HG03175 (cell line): ENCODE results near the gene RASD1.
"Not testable (repeated sequence)": the region's sequence is repeated elsewhere in the genome, so short reads cannot be mapped to it uniquely, and the experiment has no call there.

Experiments
- ATAC-seq: cut with Tn5 transposase; IDR thresholded peaks from one replicate; pipeline ENCODE4 v1.9.1; 2021; ENCODE audit warnings: mild to moderate bottlenecking, moderate library complexity; ENCODE audit not compliant: unreplicated experiment

RASD1 gene

DNA sequence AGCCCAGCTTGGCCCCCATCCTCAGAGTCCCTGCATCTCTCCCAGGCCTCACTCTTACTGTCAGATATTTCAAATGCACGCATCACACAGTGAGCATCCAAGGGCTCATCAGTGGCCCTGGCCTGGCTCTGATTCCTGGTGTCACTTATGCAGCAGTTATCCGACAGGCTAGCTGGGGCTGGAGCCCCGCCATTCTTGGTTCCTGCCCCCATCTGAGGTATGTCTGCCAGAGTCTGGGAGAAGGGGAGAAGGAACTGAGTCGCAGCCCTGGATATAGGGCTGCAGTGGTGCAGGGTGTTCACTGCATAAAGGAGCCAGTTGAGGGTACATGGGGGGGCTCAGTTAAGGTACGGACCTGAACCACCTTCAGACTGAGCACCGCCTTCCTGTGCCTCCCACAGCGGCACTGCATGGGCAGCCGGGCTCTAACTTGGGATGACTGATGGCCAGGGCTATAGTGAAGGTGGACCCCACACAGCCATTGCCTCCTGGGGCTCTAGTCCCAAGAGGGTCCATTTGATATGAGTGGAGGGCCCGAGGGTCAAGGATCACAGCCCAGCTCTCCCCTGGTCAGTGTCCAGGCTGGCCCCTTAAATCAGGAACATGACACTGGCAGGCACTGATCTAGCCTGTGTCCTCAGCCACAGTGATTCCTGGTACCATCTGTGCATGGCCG, 1.8 kb upstream of the RASD1 start:
- ATAC-seq = no peak

DNA sequence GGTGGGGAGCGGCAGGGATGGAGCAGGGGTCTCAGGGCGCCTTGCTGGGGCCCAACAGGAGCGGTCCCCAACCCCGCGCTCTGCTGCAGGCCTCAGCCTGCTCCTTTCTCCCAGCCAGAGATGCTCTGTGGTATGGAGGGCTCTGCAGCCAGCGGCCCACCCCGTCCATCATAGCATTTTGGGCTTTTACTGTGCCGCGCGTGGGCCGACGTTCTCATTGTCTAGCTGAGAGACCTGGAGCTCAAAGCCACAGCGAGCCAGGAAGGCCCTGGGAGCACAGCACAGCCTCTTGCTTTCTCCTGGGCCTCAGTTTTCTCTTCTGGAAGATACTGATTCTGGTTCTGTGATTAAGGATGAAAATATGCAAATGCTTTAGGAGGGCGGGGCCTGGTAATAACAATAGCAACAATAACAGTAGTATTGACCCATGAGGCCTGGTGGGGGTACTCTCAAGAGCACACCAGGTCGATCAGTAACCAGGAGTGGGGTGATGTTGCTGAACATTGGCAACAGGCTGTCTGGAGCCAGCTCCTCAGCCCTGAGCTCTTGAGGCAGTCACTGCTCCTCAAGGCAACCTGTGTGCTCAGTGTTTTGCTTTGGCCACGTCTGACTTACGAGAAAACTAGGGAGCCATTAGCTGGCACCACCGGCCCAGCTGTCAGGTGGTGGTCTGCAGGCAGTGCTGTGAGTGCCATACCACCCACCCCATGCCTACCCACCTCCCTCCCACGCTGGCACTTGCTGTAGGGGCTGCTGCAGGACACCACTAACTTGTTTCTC, 1.1 kb upstream of the RASD1 start:
- ATAC-seq = no peak

DNA sequence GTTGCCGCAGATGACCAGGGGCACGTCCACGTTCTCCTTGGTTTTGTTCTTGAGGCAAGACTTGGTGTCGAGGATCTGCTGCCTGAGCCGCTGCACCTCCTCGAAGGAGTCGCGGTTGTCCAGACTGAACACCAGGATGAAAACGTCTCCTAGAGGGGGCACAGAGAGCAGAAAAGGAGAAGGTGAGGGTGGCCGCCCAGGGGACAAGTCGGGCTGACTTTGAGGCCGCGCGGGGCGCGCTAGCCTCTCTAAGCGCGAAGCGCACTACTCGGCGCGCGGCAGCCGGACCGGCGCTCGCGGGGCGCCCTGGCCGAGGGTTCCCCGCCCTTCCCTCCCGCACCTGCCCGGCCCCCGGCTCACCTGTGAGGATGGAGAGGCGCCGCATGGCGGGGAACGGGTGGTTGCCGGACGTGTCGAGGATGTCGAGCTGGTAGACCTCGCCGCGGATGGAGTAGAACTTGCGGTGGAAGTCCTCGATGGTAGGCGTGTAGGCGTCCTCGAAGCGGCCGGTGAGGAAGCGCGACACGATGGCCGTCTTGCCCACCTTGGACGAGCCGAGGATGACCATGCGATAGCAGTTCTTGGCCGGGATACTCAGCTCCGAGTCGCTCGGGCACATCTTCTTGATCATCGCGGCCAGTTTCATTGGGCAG, 533 bp downstream of the RASD1 start:
- ATAC-seq = no peak

DNA sequence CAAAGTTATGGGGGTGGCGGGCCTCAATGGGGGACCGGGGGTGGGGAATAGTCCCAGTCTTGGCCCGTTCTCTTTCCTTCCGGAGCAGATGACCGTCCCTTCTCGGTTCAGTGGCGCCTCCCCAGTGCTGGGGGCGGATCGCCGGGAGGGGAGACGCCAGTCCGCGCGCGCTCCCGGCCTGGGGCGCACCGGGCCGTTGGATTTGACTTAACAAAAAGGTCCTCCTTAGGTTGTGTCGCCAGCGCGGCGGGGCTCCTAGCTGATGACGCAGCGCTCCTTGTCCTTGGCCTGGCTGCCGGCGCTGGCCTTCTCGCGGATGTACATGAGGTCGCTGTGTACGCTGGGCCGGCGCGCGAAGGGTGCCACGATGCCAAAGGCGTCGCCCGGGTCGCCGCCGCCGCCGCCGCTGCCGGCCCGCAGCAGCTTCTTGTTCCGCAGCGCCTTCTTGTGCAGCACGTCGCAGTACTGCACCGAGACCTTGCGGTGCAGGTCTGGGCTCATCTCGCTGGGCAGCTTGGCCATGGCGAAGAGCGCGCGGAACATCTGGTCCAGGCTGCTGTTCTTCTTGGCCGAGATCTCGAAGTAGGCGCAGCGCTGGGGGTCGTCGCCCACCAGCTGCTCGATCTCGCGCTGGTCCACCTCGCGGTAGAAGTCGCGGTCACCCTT, 1.2 kb downstream of the RASD1 start:
- ATAC-seq = no peak

DNA sequence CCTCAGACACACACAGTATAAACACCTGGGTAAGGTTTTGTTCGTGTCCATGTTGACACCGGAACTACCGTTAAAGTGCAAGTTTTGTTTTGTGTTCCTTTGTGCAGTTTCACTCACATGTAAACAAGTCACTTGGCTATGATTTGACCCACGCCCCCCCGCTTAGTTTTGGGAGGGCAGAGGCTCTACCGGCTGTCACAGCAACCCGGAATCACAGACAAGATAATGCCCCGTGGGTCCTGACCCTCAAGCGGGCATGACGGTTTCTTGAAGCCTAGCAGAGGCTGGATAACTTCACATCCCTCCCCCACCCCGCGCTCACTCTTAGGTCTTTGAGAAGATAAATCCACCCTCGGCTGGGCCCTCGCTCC, 1.7 kb downstream of the RASD1 start:
- ATAC-seq = no peak

DNA sequence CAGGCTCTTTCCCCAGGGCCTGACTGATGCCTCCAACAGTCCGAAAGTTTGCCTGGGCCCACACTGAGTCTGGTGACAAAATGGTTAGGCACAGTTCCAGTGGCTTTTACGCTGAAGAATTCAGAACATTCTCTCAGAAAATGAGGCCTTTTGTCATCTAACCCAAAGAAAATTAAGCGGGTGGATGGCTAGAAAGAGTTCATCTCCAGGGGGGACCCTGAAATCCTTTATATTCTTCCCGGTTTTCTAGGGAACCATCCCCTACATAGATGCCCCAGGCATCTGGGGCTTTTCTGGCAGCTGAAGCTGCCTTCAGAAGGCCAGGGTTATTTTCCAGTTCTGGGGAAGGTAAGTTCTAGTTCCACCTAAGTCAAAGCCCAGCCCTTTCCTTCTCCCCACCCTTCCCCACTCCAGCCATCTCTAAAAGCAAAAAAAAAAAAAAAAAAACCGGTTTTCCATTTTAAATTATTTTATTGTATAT, 2.2 kb downstream of the RASD1 start:
- no peak for ATAC-seq

DNA sequence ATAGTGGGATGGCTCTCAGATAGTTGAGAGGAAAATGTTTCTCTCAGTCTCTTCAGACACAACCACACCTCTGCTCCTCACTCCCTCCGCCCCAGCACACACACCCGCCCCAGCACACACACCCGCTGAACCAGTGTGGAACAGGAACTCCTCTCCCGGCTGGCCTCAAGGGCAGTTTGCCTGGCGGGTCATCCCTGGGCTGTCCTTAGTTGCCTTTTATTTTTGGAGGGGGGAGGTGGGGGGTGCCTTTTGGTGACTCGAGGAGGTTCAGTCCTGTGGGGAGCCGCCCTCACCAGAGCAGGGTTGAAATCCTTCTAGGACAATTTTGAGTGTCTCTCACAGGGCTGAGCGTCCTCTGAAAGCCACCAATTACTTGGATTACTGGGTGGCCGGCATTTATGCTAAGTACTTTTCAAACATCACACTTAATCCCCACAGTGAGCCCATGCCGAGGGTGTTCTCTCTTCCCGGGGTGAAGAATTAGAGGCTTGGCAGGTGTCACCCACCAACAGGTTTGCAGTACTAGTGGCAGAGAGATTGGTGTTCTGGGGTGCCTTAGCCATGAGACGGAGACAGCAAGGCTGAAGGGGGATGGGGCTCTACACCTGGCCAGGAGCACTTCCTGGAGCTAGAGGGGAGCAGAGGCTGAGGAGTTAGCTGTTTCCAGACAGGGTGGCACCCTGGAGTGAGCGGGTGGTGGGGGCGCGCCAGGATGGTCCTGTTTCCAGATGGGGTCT, 2.8 kb downstream of the RASD1 start:
- ATAC-seq = no peak

DNA sequence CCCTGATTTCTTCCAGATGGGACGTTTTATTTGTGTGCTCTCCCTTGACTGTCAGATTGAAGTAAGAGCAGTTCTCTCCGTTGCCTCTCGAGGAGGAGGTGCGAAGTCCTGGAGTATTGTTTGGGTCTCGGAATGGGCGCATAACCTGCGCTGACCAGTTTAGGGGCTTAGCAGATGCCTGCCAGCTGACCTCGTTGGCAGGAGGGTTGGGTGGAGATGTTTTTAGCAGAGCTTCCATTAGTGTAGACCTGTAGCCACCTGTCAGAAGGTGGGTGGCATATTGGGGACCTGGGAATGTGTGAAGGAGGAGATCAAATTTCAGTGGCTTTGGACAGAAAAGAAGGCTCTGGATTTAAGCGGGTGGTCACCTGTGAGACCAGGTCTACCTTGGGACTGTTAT, 3.6 kb downstream of the RASD1 start:
- no peak for ATAC-seq

DNA sequence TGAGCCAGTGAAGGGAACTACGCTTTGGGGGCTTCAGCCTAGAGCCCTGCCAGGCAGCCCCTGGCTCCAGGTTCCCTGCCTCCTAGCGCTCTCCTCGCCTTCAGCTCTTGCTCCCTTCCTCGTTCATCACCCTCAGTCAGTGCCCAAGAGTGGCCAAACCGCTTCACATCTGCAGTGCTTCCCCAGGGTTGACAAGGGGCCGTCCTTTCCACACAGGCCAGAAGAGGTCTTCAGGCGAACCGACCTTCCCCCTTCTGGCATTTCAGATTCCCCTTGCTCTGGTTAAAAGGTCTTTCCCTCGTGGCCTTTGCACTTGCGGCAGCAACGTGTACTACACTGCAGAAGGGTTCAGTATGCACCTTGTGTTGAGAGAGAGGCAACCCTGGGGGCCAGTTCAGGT, 4.1 kb downstream of the RASD1 start:
- no peak for ATAC-seq

DNA sequence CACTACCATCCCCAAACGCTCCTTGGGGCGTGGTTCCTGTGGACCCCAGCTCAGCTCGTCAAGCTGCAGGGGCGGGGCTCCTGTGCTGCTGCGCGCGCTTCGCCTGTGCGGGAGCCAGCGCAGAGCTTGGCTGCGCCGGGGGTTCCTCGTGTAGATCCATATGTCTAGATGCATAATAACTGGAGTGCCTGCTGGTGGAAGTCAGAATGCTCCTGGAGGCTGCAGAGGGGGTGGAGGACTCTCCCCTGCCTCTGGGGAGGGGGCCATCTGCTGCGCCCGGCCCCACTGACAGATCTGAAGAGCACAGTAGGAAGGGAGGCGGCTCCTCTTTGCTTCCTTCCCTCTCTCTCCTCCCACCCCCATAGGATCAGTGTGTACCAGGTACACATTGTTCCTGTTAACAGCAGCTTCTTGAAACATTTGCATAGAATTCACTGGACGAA, 4.6 kb downstream of the RASD1 start:
- ATAC-seq = no peak

DNA sequence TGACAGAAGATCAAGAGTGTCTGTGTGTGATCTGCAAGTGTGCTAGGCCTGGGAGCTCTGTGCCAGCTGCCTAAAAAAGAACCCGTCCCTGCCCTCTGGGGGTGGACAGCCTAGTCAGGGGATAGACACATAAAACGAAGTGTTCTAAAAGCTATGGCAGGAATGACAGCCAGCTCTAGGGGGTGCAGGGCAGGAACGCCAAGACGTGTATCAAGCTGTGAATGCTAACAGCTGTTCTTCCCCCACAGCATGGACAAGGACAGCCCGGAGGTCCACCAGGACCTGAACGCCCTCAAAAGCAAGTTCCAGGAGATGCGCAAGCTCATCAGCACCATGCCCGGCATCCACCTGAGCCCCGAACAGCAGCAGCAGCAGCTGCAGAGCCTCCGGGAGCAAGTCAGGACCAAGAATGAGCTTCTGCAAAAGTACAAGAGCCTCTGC, 5.1 kb downstream of the RASD1 start:
- ATAC-seq = no peak

DNA sequence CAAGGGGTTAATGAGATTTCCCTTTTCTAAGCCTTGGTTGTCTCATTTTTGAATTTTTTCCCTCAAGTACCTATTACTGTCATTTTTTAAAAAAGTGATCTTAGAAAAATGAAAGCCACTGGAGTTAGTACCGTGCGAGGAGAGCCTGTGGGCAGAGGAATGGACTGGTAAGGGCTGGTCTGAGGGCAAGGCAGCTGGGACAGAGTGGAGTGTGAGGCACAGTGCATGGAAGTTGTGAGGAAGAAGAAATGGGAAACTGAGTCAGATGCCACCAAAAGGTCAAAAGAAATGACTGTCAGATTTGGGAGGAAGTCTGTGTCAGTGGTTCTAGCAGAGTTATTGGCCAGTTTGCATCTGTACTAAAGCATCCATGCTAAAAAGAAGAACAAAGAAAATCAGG, 8.2 kb downstream of the RASD1 start:
- ATAC-seq = no peak

DNA sequence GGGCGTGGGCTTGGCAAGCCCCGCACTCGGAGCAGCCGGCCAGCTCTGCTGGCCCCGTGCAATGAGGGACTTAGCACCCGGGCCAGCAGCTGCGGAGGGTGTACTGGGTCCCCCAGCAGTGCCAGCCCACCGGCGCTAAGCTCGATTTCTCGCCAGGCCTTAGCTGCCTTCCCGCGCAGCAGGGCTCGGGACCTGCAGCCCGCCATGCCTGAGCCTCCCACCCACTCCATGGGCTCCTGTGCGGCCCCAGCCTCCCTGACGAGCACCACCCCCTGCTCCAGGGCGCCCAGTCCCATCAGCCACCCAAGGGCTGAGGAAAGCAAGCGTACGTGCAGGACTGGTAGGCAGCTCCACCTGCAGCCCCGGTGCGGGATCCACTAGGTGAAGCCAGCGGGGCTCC, 9.8 kb downstream of the RASD1 start:
- ATAC-seq = not testable (repeated sequence)

DNA sequence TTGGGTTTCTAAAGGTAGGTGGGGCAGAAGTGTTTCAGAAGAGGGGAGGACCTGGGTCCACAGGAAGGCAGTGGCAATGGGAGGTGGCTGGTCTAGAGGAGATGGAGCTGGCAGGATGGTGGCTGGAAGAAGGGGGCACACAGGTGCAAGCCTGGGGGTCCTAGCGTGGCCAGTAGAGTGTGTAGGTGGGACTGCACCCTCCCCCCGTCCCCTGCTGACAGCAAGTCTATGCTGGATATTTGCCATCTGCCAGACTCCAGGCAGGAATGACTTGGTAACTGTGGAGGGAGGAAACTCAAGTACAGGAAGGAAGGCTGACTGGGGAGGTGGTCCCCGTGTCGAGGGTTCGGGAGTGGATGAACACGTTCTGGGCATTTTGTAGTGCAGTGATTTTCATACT, 10.8 kb downstream of the RASD1 start:
- ATAC-seq = no peak

DNA sequence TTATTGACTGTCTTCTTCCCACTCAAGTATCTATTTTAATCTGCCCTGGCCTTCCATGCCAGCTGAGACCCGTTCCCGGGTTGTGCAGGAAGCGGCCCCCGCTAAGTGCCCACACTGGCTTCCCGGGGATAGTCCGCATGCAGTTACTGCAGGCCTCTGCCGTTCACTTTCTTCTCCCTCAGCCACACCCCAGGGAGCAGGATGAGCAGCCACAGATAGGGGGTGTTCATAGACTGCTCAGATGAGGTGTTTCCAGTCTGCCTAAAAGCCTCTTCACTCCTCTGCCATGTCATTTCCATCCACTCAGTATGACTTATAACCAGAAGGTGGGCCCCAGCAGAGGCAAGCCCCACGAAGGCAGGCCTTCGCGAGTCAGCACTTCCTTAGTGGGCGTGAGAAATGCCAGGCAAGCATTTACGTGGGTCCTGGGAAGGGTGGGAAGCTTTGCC, 11.7 kb downstream of the RASD1 start:
- no peak for ATAC-seq

DNA sequence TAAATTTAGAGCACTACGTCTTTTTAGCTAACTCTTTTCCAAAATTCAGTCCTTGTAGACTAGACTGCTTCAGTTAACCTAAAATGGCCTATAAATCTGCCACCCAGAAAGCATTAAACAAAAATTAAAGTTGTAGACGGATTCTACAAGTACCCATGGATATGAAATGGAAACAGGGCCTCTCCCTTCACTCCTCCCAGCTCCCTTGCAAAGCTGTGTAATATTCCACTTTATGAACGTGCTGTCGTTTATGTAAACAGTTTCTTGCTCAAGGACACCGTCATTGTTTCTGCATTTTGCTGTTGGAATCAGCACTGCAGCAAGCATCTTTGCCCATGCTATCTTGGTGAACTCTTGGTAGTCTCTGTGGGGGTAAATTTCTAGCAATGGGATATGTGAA, 14.3 kb downstream of the RASD1 start:
- ATAC-seq = no peak

DNA sequence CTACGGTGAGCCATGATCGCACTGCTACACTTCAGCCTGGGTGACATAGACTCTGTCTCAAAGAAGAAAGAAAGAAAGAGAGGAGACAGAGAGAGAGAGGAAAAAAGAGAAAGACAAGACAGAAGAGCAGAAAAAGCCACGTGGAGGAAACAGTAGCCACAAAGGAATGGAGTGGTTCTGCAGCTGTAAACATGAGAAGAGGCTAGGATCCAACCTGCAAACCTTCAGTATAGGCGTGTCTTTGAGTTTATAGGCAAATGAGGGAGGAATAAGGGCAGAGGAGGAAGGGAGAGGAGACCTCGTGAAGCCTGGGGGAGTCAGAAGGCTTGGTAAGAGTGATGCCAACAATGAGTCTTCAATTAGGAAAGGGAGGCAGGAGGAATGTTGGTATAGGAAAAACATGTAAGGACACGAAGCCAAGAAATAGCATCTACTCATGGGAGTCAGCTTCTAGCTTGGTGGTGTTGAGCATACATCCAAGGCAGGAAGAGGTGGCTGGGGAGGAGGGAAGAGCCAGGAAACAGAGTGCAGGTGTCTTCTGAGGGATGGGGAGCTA, 15.5 kb downstream of the RASD1 start:
- no peak for ATAC-seq

DNA sequence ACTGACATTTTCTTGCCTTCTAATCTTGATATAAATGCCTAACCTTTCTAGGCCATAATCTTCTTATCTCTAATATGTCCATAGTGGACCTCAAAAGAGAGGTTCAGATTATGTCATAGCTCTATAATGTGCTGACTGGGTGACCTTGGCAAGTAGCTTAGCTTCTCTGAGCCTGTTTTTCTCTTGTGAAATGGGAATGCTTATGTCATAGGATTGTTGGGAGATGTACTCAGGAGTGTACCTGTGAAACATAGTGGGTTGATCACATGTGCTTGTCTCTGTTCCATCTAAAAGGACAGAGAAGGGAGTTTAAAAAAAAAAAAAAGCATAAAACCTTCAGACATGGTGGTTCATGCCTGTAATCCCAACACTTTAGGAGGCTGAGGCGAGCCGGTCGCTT, 17.0 kb downstream of the RASD1 start:
- ATAC-seq = no peak

DNA sequence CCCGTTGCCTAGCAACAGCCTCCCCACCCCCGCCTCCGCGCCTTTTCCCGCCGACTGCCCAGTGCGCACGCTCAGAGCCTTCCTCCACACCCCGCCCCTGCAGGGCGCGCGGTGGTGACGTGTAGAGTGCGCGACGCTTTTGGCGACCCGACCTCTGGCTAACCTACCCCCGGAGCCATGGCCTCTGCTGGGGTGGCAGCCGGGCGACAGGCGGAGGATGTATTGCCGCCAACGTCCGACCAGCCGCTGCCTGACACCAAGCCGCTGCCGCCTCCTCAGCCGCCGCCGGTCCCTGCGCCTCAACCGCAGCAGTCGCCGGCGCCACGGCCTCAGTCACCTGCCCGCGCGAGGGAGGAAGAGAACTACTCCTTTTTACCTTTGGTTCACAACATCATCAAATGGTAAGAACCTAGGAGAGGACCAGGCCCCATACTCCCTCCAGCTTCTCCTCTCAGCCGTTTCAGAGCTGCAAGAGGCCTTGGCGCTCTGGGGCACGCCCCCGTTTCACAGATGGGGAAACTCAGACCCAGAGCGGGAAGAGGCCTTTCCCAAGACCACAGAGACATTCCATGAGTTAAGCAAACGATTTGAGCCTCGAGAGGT, 19.2 kb downstream of the RASD1 start, which contains the start of gene MED9:
Gene MED9 (plus strand): TSS at position 136 of the 603 bp plus-strand sequence. CDS start 42 bp downstream, at position 178.
- peak; percentile 76 for ATAC-seq

DNA sequence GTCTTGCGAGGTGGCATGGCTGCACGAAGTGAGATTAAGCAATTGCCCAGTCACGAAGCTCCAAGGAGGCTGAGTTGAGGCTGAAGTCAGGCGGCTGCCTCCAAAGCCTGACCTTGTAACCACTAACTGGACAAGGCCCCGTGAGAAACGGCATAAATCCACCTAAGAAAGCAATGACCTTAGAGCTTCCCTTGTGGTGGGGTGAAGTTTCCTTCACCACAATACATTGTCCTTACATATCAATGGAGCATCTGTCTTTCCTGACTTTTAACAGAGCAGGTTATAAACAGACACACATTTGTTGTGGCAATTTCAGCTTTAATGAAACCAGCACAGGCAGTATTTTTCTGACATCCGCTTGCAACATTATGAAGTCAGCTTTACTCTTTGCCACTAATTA, 21.9 kb downstream of the RASD1 start:
- no peak for ATAC-seq
